22Rv1 (cell line): Measurements from ENCODE around the gene CDKL2.

Experiments used
- H3K27ac ChIP-seq: fragments of 450-650 bp; 2 replicates; pipeline ENCODE4 v1.5.1; 2017
- CTCF ChIP-seq: fragments of 450-650 bp; IDR thresholded peaks from 2 replicates; pipeline ENCODE4 v1.5.1; 2017; ENCODE audit warnings: mild to moderate bottlenecking
- ZFX ChIP-seq: fragments of 450-650 bp; IDR thresholded peaks from 2 replicates; pipeline ENCODE4 v1.6.1; 2017; ENCODE audit warnings: antibody characterized with exemption, borderline replicate concordance

CDKL2 gene

GRCh38 chr4:75659512-75660031 lies 29.2 kb upstream of the CDKL2 start:
- no peak overlapping the region for H3K27ac ChIP-seq
- TF ChIP-seq CTCF (no peak), ZFX (no peak)

GRCh38 chr4:75658876-75659275 lies 28.5 kb upstream of the CDKL2 start:
- no peak for TF ChIP-seq ZFX
- no peak for TF ChIP-seq CTCF
- no peak overlapping the region for H3K27ac ChIP-seq

GRCh38 chr4:75655562-75655961 lies 25.2 kb upstream of the CDKL2 start:
- no peak for TF ChIP-seq CTCF
- no peak for TF ChIP-seq ZFX
- no peak overlapping the region for H3K27ac ChIP-seq

- no peak overlapping the region for H3K27ac ChIP-seq
These were observed 24.6 kb upstream of the CDKL2 start for GRCh38 chr4:75654905-75655304.

GRCh38 chr4:75653845-75654503 lies 23.6 kb upstream of the CDKL2 start:
- no peak overlapping the region for H3K27ac ChIP-seq
- TF ChIP-seq CTCF = peak; percentile 71
- no peak for TF ChIP-seq ZFX

More at GRCh38 chr4:75654905-75655304, 24.6 kb upstream of the CDKL2 start:
- TF ChIP-seq ZFX (no peak), CTCF (no peak)

- TF ChIP-seq ZFX (no peak), CTCF (no peak)
These were observed 13.8 kb upstream of the CDKL2 start for GRCh38 chr4:75644095-75644494.

GRCh38 chr4:75643651-75644050 lies 13.3 kb upstream of the CDKL2 start:
- TF ChIP-seq ZFX = no peak
- TF ChIP-seq CTCF = no peak
- no peak overlapping the region for H3K27ac ChIP-seq

More at GRCh38 chr4:75644095-75644494, 13.8 kb upstream of the CDKL2 start:
- H3K27ac ChIP-seq = no peak overlapping the region
